Nephron (organoid): ENCODE data around the gene TMEM184B.
A peak's percentile ranks its signal among the peaks of the same experiment; 100 is the strongest.

ENCODE experiments used
- H3K27ac Mint-ChIP-seq, 3 experiments: 2 replicates each; pipeline ENCODE4 v1.8.0; 2020; ENCODE audit warnings: mixed read lengths in 3 of 3, mild to moderate bottlenecking in 2 of 3, moderate library complexity in 1 of 3
- H3K27me3 Mint-ChIP-seq: 2 replicates; pipeline ENCODE4 v1.8.0; 2021; ENCODE audit warnings: low read depth, mild to moderate bottlenecking, moderate library complexity, mixed read lengths
- H3K36me3 Mint-ChIP-seq: 2 replicates; pipeline ENCODE4 v1.8.0; 2020; ENCODE audit warnings: low read depth, mixed read lengths
- H3K4me1 Mint-ChIP-seq: 2 replicates; pipeline ENCODE4 v1.8.0; 2020; ENCODE audit warnings: mixed read lengths
- H3K4me3 Mint-ChIP-seq, 3 experiments: 2 replicates each; pipeline ENCODE4 v1.8.0; 2020; ENCODE audit warnings: mild to moderate bottlenecking in 3 of 3, mixed read lengths in 3 of 3, moderate library complexity in 2 of 3
- H3K9me3 Mint-ChIP-seq: 2 replicates; pipeline ENCODE4 v1.8.0; 2020; ENCODE audit warnings: mixed read lengths
- TF ChIP-seq, protein P1 (sequence below), 3 experiments: fragments of 200-600 bp; sonication (generic); IDR thresholded peaks; one replicate each; pipeline ENCODE4 v1.5.0; 2021; ENCODE audit warnings: antibody characterized with exemption in 3 of 3; ENCODE audit not compliant: unreplicated experiment in 3 of 3

The TMEM184B gene

DNA sequence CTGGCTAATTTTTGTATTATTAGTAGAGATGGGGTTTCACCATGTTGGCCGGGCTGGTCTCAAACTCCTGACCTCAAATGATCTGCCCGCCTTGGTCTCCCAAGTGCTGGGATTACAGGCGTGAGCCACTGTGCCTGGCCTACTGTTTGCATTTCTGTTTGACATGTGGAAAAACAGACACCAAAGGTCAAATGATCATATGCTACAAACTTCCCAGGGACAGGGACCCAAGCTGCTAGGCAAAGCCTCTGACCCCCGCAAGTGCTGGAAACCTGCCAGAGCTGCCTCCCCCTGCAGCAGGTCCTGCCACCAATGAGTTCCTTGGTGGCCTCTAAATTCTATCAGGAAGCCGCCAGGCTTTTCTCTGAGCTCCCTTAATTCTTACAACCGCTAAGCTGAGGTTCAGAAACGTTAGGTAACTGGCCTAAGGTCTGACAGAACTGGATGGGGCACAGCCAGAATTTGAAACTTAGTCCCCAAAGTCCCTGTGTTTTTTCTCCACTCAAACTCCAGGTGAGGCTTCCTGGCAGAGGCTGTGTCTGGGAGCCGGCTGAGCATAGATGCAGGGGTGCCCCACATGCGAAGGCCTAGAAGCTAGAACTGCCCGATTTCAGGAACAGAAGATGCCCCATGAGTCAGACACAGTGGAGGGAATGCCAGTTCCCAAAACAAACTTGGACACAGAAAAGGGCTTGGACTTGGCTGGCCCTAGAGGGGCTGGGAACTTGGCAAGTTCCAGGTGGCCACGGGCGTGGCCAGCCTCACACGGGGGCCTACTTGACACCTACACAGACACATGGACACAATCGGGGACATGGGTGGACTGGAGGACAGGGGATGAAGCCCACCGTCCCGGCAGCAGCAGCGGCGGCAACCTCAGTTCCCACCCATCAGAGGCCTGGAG lies 37.1 kb upstream of the TMEM184B start:
- H3K4me1 Mint-ChIP-seq = peaks cover 70% of the 10 kb centered on the region
- H3K27ac Mint-ChIP-seq = peak overlapping the region in 1 of 3 experiments; percentile 52
- H3K27me3 Mint-ChIP-seq = no peaks in the 10 kb centered on the region
- no peak overlapping the region for H3K4me3 Mint-ChIP-seq
- peaks cover 47% of the 10 kb centered on the region for H3K36me3 Mint-ChIP-seq
- H3K9me3 Mint-ChIP-seq = no peaks in the 10 kb centered on the region
- TF ChIP-seq, protein P1, sequence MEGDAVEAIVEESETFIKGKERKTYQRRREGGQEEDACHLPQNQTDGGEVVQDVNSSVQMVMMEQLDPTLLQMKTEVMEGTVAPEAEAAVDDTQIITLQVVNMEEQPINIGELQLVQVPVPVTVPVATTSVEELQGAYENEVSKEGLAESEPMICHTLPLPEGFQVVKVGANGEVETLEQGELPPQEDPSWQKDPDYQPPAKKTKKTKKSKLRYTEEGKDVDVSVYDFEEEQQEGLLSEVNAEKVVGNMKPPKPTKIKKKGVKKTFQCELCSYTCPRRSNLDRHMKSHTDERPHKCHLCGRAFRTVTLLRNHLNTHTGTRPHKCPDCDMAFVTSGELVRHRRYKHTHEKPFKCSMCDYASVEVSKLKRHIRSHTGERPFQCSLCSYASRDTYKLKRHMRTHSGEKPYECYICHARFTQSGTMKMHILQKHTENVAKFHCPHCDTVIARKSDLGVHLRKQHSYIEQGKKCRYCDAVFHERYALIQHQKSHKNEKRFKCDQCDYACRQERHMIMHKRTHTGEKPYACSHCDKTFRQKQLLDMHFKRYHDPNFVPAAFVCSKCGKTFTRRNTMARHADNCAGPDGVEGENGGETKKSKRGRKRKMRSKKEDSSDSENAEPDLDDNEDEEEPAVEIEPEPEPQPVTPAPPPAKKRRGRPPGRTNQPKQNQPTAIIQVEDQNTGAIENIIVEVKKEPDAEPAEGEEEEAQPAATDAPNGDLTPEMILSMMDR (IDR thresholded peaks at IDR 0.05; ENCODE audit: unreplicated experiment in 3 of 3) = no peak

DNA sequence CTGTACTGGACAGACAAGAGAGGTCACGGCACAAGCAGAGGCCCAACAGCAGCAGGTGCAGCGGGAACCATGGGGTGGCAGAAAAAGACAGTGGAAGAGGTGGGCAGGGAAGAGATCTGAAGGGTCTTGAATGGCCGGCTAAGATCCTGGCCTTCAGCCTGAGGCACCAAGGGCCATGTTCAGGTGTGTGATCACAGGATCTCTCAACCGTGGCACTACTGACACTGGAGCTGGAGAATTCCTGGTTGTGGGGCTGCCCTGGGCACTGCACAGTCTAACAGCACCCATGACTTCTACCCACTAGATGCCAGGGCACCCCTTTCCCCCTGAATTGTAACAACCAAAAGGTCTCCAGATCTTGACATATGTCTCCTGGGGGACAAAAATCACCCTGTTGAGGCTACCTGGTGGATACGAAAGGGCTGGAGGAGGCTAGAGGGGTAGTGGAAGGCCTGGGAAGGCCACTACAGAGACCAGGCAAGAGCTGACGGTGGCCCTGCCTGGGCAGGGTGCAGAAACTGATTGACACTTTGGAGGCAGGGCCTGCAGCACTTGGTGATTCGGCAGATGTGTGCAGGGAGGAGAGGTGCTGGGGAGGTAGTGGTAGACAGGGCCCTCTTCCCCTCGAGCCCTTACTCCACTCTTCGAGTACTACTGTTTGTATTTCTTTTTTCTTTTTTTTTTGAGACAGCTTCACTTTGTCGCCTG lies 36.1 kb upstream of the TMEM184B start:
- no peak overlapping the region for H3K4me3 Mint-ChIP-seq
- H3K4me1 Mint-ChIP-seq = peaks cover 66% of the 10 kb centered on the region
- TF ChIP-seq, protein P1 (IDR thresholded peaks at IDR 0.05; ENCODE audit: unreplicated experiment in 3 of 3) = no peak
- H3K27me3 Mint-ChIP-seq = no peaks in the 10 kb centered on the region
- H3K9me3 Mint-ChIP-seq = no peaks in the 10 kb centered on the region
- peak overlapping the region; percentile 6 to 40 (median 12) for H3K27ac Mint-ChIP-seq
- peaks cover 50% of the 10 kb centered on the region for H3K36me3 Mint-ChIP-seq

DNA sequence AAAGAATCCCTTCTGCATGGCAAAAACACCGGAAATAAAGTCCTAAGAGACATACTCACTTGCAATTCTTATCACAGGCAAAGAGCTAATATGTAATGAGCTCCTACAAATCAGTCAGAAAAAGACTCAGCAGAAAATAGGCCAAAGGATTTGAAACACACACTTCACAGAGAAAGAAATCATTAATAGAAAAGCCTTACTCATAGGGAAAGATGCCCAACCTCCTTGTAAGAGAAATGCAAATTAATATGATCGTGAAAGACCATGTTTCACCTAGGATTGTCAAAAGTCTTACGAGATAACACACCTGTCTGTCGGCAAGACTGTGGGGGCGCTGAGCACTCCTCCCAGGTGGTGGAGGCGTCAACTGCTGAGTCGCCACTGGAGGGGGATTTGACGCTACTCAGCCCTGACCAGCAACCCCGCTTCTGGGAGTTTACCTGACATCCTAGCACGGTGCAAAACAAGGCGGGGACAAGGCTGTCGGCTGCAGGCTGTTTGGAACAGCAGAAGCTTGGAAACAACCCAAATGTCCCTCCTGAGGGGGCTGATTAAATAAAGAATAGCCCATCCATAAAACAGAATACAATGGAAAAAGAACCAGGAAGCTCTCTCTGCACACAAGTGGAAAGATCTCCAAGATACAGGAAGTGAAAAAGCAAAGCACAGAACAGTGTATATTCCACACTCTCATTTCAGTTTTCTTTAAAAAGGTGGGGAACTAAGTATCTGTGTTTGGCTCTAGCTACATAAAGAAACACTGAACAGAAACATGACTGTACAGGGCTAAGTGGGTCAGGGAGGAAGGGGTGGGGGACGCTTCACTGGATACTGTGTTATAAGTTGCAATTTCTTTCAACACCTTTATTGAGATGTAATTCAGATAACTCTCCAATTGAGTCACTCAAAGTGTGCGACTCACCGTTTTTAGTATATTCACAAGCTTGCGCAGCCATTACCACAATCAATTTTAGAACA lies 33.0 kb upstream of the TMEM184B start:
- H3K4me3 Mint-ChIP-seq = peak overlapping the region; percentile 10 to 28 (median 20)
- TF ChIP-seq, protein P1 (IDR thresholded peaks at IDR 0.05; ENCODE audit: unreplicated experiment in 3 of 3) = no peak
- no peaks in the 10 kb centered on the region for H3K27me3 Mint-ChIP-seq
- H3K9me3 Mint-ChIP-seq = no peaks in the 10 kb centered on the region
- peaks cover 42% of the 10 kb centered on the region for H3K4me1 Mint-ChIP-seq
- peak overlapping the region; percentile 80 to 87 (median 87) for H3K27ac Mint-ChIP-seq
- H3K36me3 Mint-ChIP-seq = peaks cover 44% of the 10 kb centered on the region

DNA sequence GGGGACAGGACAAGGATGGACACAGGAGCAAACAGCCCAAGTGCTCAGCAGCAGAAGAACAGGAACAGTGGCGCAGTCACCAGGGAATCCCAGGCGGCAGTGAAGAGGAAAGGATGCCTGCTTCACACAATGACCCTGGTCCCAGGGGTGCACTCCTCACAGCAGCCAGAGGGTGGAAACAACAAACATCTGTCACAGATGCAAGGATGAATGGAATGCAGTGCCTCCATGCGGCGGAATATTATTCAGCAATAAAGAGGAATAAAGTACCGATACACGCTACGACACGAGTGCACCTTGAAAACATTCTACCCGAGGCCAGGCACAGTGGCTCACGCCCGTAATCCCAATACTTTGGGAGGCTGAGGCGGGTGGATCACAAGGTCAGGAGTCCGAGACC lies 31.7 kb upstream of the TMEM184B start:
- no peak overlapping the region for H3K4me3 Mint-ChIP-seq
- H3K9me3 Mint-ChIP-seq = no peaks in the 10 kb centered on the region
- H3K27me3 Mint-ChIP-seq = no peaks in the 10 kb centered on the region
- H3K27ac Mint-ChIP-seq = peak overlapping the region in 2 of 3 experiments; percentile 26 to 80
- H3K4me1 Mint-ChIP-seq = peaks cover 34% of the 10 kb centered on the region
- peaks cover 53% of the 10 kb centered on the region for H3K36me3 Mint-ChIP-seq
- TF ChIP-seq, protein P1 (IDR thresholded peaks at IDR 0.05; ENCODE audit: unreplicated experiment in 3 of 3) = no peak

DNA sequence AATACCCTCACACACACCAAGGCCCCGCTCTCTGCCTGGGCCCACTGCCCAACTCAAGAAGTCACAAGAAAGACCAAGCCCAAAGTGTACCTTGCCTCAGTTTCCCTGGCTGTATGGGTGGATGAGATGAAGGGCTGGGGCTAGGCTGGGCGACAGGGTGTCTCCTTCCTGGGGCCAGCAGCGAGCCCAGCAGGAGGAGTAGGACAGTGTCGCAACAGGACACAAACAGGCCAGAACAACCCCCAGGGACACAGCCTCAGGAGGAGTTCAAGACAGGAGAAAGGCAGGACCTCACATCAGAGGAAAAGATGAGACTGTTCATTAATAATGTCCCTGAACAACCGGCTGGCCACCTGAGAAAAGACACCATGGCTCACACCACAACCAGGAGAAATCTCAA lies 31.2 kb upstream of the TMEM184B start:
- Mint-ChIP-seq H3K36me3 (peaks cover 54% of the 10 kb centered on the region), H3K4me3 (no peak overlapping the region), H3K27ac (peak overlapping the region in 2 of 3 experiments; percentile 26 to 80), H3K9me3 (no peaks in the 10 kb centered on the region), H3K27me3 (no peaks in the 10 kb centered on the region), H3K4me1 (peaks cover 32% of the 10 kb centered on the region)
- TF ChIP-seq, protein P1 (IDR thresholded peaks at IDR 0.05; ENCODE audit: unreplicated experiment in 3 of 3) = no peak
